ENCODE measurements around the gene SLC9A6.

- TF ChIP-seq POLR2AphosphoS5 (IDR thresholded peaks at IDR 0.05; ENCODE audit: low read depth, low read length) (no peak), SIN3A (IDR thresholded peaks at IDR 0.05; ENCODE audit: borderline replicate concordance, insufficient read depth, low read length) (no peak), TAF1 (IDR thresholded peaks at IDR 0.05; ENCODE audit: borderline replicate concordance, insufficient read depth, low read length) (no peak), REST (IDR thresholded peaks at IDR 0.05; ENCODE audit: insufficient read depth in 1 of 2, low read depth in 2 of 2, low read length in 2 of 2) (no peak)
These were observed 707 bp downstream of the SLC9A6 start for GRCh38 chrX:135985973-135986310.

Measured in PFSK-1 (cell line).